Measurements from ENCODE around the gene TMPRSS5.
A peak's percentile ranks its signal among the peaks of the same experiment; 100 is the strongest.
"Not testable (repeated sequence)": the region's sequence is repeated elsewhere in the genome, so short reads cannot be mapped to it uniquely, and the experiment has no call there.

Gene TMPRSS5

DNA sequence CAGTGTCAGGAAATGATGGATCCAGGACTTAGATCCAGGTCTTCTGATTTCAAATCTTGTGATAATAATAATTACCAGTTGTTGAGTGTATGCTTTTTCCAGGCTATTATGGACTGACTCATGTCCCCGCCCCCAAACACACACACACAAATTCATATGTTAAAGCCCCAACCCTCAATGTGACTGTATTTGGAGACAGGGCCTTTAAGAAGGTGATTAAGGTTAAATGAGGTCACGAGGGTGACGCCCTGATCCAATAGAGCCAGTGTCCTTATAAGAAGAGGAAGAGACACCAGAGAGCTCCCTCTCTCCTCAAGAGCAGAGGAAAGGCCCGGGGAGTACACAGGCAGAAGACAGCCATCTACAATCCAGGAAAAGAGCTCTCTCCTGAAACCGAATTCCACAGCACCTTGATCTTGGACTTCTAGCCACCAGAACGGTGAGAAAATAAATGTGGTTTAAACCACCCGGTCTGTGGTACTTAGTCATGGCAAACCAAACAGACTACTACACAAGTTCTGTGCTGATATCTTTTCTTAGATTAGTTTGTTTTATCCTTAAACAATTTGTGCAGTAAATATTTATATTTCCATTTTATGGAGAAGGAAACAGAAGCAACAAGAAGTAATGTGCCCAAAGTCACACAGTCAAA is 8.2 kb downstream of the TMPRSS5 start:
- DNase-seq (ENCODE audit: low read depth in 3 of 3) = no peak

DNA sequence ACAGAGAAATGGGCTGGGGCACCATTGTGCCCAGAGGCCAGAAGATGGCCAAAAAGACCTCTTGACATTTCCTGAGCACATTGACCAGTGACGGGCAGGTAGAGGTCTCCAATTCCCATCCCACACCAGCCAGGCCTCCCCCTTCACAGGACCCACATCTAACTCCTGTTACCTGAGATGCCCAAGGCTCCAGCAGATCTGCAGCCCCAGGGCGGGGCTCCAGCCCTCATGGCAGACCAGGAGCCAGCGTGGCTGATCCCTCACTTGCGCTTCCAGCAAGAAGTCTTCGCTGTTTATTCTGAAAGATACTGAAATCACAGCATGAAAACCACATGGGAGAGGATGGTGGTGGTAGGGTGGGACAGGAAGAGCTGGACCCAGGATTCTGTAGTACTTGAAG is 9.0 kb downstream of the TMPRSS5 start:
- no peak for DNase-seq (ENCODE audit: low read depth in 3 of 3)

DNA sequence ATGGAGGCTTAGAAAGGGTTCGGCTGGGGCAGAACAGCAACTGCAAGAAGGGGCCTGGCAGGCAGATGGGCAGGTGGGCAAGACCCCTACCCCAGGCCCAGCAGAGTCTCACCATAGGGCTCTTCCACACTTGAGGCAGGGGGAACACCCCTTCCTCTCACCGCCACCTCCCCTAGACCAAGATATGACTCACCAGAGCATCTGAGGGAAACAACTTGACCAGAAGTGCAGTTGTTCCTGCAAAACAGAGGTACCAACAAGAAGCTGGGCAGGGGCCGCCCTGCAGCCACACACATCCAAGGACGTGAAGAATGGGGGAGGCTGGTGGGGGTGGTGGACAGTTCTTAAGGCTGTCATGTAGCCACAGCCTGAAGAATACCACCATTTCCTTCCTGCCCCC is 10.9 kb downstream of the TMPRSS5 start:
- DNase-seq (ENCODE audit: low read depth in 3 of 3) = no peak

DNA sequence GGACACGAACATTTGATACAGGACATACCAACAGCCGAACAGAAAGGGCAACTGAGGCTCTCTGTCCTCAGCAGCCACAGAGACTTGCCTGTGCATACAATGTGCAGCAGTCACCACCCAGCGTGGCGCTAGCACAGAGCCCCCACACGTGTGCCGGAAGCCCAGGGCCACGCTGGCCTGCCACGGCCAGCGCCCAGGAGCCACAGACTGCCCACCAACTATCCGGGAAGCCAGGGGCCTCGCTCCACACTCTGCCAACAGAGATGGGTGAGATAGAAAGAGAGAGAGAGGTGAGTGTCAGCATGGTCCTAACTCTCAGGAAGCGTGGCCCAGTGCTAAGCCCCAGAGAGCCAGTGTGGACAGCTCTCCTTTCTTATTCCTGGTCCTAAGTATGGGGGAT is 11.7 kb downstream of the TMPRSS5 start:
- no peak for DNase-seq (ENCODE audit: low read depth in 3 of 3)

DNA sequence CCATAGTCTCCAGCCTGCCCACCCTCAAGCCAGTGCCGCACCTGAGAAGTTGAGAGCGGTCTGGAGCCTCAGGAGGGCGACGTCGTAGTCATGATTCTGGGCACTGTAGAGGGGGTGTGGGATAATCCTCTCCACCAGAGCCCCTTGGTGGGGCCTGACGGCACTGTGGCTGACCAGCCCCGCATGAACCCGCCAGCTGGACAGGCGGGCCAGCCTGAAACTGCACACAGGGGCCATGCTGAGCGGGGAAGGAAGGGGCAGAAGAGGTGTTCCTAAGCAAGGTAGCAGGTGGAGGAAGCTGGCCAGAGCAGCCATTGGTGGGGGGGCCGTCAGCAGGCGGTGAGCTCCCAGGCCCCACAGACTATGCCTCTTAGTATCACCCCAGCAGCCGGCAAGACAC is 13.1 kb downstream of the TMPRSS5 start:
- DNase-seq (ENCODE audit: low read depth in 3 of 3) = no peak

DNA sequence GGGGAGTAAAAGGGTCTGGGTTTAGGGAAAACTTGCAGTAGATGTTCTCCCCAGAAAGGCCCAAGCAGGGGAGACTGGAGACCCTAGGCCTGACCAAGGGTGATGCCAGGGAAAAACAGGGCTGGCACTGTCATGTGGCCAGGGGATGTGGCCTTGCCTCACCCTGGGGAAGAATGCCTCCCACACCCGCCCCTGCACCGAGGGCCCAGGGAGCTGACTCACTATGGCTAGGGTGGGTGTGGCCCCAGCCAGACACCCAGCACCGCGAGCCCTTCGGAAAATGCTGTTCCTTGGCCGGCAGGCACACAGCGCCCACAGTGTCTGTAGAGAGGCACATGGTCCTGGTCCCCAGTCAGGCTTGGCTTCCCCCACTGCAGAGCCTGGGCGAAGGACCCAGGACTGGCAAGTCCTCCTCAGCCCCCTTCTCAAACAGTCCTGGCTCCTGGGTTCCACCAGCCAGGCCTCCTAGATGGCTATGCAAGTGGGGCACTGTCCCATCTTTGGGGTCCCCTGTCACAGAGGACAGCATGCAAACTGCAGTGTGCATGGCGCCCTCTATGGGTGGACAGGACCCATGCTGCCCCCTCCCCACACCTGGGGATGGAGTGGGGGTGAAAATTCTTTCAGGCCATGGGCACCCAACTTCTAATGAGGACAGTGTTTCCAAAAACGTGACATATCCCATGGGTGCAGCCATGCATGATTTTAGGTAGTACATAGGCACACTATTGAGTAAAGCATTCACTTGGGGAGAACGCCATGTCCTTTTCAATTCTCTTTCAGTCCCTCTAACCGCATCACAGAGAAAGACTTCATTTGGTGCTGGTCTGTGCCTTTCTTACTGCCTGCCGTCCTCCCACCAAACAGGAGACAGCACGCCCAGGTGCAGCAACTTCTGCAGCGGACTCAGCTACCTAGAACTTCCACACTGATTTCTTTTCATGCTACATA is 15.2 kb downstream of the TMPRSS5 start:
- DNase-seq (ENCODE audit: low read depth in 3 of 3) = peak in 1 of 3 donors; percentile 29

DNA sequence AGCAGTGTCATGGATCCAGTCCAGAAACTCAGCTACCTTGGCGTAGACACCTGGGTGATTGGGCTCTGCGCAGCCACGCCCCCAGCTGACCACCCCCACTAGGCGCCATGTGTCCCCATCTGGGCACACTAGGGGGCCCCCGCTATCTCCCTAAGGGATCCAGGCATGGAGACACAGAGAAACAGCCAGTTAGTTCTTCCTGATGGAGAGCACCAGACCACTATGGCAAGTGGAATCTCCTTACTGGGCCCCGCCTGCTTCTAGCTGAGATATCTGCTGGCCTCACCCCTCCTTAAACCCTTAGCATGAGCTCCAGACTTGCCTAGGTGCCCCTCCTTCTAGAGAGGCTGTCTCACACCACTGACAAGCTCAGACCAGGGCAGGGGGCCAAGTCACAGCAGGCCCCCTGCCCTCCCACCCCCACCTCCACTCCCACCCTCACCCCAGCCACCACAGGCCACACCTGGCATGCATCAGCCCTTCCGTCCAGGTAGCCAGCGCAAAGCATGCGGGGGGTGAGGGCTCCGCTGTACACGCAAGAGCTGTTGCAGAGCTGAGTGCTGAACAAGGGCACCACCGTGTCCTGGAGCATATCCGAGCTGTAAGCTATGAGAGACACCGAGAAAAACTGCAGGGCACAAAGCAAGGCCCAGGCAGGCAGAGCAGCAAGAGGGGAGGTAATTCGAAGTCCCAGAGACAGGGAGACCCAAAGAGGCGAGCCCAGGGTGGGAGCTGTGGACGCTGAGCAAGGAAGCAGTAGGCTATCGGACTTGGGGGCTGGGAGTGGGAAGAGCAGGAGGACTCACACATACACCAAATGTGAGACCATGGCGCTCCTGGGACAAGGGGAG is 16.1 kb downstream of the TMPRSS5 start:
- DNase-seq (ENCODE audit: low read depth in 3 of 3) = no peak

DNA sequence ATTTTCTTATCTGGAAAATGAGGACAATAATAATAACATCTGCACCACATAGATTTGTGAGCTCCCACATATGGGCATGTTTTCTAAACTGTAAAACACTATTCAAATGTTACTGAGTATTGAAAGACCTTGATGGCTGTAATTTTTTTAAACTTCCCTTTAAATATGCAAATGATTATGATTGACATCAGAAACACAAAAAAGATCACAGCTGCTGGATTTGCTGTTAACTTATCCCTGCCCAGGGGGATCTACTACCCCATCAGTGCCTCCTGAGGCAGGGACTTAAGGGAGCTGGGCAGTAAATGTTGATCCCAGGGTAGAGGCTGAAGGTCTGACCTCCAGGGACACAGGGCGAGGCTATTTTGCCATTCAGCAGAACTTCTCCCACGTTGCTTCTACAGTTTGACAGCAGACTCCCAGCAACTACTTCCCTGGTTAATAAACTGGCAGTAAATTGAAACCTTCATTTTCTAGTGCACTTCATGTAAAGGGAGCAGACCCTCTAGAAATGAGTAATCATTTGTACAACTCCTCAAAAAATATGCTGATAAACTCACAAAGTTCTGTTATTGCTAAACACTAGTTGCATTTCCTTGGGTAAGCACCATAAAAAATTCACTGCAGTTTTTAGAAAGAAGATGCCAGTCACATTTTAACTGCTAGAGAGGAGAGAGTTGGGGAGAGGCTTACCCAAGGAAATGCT is 20.3 kb downstream of the TMPRSS5 start:
- no peak for DNase-seq (ENCODE audit: low read depth in 3 of 3)

DNA sequence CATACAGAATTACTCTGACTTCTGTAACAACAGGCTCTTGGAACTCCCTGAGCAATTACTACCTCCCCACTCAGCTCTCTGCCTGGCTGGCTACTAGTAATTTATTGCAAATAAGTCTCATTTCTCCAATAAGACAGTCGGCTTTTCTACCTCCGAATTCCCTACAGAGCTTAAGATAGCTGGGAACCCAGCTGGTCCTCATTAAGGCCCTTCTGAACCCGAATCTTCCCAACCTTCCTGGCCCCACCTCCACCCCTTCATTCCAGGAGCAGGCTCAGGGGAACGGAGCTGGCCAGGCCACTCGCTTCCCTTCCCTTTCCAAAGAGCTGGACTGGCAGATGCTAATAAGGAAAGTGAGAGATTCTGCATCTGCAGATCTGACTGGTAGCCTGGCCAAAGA is 21.6 kb downstream of the TMPRSS5 start:
- no peak for DNase-seq (ENCODE audit: low read depth in 3 of 3)

DNA sequence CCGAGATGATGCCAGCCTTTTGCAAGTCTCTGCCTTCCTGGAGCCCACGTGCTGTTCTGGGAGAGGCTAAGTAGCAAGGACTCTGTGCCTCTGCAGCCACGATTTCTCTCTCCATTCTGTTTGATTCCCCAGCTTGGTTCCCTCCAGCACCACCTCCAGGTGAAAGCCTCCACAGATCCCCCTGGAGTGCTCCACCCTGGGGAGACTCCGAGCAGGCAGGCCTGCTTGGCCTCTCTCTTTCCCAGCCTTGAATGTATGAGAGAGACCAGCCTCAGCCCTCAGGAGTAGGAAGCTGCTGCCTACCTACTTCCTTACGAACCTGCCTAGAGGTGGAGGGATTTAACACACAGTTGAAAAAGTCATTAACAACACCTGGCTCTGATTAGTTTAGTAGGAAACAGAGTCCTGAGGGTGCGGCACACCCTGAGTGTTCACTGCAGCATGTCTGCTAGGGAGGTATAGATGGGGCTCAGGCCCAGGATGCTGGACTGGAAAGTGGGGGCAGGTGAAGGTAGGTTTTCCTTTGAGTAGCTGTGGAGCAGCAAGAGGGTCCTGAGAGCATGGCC is 22.5 kb downstream of the TMPRSS5 start:
- DNase-seq (ENCODE audit: low read depth in 3 of 3) = no peak

DNA sequence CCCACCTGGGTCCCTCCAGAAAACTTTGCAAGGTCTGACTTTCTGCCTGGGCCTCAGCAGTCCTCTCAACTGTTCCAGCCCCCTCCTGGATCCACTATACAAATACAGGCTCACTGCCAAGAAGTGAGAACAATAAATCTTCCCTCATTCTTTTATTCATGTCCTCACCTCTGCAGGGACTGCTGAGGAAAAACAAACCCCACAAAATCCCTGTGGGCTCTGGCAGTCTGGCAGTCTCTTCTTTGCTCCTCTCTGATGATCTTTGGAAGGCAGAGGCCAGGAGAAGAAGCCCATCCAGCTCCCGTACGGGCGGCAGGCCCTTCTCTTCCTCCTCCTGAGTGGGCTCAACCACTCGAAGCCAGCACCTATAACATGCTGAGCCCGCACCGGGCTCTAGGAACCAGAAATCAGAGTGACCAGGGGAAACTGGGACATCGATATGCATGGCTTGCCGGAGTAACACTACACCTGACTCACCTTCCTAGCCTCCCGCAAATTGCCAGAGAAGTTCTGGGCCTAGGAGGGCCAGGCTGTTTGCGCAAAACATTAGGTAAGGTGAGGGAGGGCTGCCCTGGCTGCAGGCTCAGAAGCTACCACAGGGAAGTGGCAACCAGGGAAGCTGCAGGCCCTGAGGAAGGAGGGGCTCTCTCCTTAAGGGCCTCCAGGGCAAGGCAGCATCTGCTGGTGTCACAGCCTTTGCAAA is 24.2 kb downstream of the TMPRSS5 start:
- no peak for DNase-seq (ENCODE audit: low read depth in 3 of 3)

DNA sequence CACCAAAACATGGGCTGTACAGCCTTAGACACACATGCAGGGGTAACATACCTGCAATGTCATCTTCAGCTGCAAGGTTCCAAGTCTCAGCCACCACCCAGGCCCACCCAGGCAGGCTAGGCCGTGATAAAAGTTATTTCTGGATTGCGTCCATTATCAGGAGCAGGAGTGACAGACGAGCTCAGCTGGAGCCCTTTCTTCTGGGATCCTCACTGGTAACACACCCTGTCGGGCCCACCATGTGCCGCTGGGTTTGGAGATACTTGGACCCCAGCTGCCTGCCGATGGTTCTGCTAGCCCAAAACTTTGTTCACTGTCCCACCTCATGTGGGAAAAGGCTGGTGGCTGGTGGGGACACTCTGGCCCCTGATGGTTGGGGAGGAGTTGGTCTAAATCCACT is 24.8 kb downstream of the TMPRSS5 start:
- DNase-seq (ENCODE audit: low read depth in 3 of 3) = no peak

DNA sequence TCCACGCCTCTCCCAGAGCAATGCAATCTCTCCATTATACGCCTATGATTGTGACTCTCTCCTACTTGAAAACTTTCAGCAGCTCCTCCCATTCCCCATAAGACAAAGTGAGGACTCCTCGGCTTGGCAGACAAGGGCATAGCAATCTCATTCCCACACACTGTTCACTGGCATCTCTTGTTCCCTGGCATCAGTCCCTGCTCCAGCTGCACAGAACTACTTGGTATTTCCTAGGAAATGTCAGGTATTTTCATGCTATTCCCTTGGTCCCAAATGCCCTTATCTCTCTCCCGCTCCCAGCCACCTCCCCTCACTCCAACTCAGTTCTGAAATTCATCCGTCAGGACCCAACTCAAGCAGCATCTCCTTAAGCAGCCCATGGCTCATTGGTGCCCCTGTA is 28.4 kb downstream of the TMPRSS5 start:
- no peak for DNase-seq (ENCODE audit: low read depth in 3 of 3)

DNA sequence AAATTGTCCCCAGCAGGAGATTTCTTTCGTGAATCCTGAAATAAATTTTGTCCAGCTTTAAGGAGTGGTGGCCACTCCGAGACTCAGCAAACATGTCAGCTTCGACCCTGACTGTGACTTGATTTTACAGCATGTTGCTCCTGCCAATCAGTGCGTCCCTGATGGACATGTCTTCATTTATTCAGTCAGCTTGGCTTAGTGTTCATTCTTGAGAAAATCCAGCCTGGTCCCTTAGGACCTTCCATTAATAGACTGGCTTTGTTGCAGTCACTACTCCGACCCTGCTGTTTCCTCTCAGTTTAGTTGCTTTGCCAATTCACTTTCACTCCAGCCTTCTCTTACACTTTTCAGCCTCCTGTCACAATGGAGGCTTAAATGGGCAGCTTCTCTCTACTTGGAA is 30.5 kb downstream of the TMPRSS5 start:
- no peak for DNase-seq (ENCODE audit: low read depth in 3 of 3)

DNA sequence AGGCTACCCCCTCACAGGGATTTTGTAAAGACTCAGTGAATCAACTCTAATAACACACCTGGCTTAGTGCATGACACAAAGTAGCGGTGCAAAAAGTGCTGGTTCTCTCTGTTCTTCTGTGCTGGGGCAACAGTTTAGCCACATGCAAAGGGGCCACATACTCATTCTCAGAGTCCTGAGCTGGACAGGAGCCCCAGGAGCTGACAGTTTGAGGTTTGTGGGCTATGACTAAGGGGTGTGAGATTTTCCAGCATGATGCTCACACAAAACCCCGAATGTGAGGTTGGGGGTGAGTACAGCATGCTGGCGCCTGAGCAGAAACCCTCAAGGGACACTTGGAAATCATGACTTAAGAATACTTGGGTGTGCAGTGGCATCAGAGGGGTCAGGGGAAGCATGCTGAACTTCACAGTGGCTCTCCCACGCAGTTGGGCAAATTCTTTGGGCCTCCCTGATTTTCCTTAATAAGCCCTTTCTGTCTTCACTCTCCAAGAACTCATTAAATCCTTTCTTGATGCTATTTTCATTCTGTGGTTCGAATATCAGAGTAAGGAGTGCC is 31.0 kb downstream of the TMPRSS5 start:
- DNase-seq (ENCODE audit: low read depth in 3 of 3) = peak in 1 of 3 donors; percentile 7

DNA sequence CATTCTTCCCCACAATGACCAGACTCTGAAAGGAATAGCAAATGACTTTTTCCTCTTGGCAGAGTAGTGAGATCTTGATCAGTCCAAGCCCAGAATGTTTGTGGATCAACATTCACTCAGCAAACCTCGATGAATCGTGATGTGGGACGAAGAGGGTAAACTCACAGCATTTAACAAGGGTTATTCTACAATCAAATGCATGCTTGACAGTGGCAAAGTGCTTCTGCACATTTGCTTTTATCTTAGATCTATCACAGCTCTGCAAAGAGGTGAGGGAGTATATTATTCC is 31.8 kb downstream of the TMPRSS5 start:
- DNase-seq (ENCODE audit: low read depth in 3 of 3) = no peak

DNA sequence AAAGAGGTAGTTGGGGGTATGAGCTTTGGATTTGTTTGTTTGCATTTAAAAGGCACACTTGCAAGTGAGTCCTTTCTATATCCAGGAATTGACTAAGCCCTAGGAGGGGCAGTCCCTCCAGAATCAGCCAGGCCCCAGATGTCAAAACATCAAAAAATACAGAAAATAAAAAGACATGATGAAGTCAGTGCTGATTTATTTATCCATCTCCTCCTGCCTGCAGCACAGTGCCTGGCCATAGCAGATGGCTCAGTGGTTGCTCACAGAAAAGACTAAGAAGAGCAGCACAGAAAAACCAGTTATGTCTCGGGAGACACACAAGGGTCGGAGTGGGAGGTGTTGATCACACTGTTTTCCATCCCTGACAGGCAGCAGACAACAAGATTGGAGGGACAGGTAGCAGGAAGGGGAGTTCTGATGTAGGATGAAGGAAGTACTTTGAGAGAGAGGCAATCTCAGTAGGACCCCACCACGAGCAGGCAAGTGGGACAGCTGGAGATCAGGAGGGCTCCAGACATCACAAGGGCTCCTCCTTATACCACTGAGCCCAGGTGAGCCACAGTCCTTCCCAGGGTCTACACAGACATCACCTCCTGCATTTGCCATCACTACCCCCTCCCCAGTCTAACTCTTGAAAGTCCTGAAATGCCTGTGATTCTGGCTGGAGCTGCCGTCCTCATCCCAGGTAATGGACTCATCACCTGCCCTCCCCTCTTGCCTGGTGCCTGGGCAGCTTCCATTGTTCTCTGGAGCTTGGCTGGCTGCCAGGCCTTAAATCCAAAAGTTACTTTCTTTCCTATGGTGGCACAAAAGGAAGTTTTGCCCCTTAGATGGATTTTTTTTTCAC is 32.3 kb downstream of the TMPRSS5 start:
- DNase-seq (ENCODE audit: low read depth in 3 of 3) = no peak

DNA sequence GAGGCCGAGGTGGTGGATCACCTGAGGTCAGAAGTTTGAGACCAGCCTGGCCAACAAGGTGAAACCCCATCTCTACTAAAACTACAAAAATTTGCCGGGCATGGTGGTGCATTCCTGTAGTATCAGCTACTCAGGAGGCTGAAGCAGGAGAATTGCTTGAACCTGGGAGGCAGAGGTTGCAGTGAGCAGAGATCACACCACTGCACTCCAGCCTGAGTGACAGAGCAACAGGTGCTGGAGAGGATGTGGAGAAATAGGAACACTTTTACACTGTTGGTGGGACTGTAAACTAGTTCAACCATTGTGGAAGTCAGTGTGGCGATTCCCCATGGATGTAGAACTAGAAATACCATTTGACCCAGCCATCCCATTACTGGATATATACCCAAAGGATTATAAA is 34.2 kb downstream of the TMPRSS5 start:
- DNase-seq (ENCODE audit: low read depth in 3 of 3) = not testable (repeated sequence)

DNA sequence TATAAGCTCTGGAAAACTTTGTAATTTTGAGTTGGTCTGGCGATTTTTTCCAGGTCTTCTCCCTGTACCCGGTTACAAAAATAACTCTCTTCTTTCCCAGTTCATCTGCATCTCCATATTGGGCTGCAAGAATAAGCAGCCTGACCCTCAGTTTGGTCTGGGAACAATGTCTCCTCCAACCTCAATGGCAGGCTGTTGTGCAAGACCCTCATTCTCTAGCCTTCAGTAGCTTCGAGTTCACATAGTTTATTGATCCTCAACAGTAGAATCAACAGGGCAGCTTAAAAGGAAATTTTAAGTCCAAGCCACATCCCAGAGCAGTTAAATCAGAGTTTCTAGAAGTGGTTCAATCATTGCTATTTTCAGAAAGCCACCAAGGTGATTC is 35.3 kb downstream of the TMPRSS5 start:
- no peak for DNase-seq (ENCODE audit: low read depth in 3 of 3)

Data from stimulated activated CD4-positive, alpha-beta T cell treated with anti-CD3 and anti-CD28 coated beads, TNF-alpha, amount 100 ng/mL, for 48 hours (primary cell).